Measurements from ENCODE around the gene MXD4.
"Not testable (repeated sequence)": the region's sequence is repeated elsewhere in the genome, so short reads cannot be mapped to it uniquely, and the experiment has no call there.

MXD4 gene

DNA sequence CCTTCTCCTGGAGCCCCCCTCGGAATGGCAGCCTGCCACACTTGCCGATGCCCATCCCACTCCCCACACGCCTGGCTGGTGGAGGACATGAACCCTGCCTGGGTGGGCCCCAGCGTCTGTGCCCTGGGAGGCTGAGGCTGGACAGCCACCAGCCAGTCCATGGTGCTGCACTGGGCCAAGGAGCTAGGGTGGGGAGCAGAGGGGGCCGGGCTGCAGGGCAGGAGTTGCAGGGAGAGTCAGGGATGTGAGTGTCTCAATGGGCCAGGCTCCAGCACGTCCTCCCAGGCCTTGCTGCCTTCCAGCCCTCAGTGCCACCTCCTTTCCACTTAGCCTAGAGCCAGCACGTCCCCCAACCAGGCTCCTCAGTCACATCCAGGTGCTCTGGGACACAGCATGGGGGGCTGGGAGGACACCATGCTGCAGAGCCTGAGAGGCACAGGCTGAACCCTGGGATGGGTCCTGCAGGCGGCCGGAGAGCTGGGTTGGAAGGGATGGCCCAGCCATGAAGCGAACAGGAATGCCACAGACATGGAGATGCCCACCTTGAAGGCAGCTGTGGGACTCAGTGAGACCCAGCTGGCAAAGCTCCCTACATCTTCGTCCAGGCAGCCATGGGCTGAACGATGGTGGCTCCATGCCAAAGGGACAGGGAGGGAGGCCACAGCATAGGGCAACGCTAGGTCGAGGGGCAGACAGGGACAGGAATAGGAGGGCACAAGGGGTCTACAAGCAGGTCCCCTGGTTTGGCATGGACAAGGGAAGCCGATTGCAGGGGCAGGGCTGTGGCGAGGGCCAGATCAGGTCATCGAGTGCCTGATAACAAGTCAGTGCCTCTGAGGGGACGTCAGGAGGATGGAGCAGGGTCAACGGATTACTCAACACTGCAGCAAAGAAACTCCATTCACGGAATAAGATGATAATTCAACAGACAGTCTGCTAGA is 30.1 kb upstream of the MXD4 start:
- DNase-seq = no peak

DNA sequence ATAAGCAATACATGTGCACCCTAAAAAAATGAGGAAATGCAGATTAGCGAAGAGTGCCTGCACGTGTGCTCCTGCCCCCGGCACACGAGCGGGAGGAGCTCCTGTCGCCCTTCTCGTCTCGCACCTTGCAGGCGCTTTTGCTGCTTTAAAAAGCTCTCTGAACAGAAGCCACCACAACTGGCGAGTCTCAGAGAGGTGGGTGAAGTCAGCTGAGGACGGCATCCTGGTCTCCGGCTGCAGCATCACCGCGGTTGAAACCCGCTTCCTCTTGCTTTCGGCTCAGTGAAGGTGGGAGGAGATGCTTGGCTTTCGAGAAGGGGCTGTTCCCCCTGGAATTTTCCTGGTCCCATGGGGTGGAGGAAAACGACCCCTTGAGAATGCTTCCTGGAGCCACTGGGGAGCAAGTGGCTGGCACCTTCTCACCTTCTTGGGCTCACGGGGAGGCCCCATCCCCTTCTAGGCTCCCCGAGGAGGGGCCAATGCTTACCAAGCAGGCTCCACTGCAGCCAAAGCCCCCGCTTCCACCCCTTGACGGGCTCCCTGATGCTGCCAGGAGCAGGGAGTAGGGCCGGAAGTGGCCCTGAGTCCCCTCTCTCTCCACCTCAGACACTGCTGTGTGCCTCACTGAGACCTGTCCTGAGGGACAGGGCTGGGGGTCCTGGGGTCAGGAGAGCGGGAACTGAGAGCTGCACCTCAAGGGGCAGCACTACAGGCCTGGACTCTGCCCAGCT is 29.2 kb upstream of the MXD4 start:
- peak; percentile 53 for DNase-seq

DNA sequence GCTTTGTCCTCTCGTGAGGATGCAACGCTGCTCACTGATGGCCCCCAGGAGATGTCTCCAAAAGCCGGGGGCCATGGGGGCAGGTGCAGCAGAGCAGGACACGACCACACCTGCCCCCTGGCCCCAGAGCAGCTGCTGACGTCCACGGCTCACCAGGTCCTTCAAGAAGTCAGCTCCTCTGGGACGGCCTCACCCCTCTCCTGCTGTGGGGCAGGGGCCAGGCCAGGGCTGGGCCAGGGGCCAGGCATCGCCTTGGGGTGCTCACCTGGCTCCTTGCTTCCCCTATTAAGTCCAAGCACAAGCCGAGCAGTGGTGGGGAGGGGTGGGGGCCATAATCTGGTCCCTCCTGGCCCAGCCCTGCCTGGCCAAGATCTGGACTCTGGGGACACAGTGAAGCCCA is 28.6 kb upstream of the MXD4 start:
- DNase-seq = no peak

DNA sequence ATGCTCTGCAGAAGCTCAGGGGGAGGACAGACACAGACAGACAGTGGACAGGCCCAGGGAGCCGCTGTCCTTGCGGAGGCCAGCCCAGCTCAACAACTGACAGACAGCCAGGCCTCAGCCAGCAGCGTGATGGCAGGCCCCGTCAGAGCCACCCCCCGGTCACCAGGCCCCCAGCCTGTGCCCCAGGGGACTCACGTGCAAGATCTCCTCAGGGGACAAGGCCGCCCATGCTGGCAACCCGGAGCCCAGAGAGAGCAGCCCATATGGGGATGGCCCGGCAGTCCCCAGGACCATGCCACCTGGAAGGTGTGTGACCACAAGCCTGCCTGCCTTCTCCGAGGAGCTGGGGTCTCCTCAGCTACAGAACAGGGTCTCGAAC is 28.0 kb upstream of the MXD4 start:
- no peak for DNase-seq

- DNase-seq = no peak
Observed at GRCh38 chr4:2289311-2289954, 27.5 kb upstream of the MXD4 start.

GRCh38 chr4:2288051-2288541 is 26.2 kb upstream of the MXD4 start:
- no peak for DNase-seq

DNA sequence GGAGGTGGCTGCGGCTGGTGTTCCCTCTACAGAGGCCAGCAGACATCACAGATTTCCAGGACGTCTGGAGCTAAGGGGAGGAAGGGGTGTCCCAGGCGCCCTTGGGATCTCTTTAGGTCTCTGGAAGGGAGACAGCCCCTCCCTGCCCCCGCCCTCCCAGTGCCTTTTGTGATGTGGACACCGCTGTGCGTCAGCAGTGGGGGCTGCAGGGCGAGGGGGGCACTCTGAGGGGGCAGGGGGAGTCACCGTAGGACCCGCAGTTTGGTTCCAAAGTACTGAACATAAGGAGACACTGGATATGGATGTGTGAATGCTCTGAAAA is 25.6 kb upstream of the MXD4 start:
- DNase-seq = no peak

- DNase-seq = no peak
Observed at GRCh38 chr4:2286904-2287593, 25.1 kb upstream of the MXD4 start.

DNA sequence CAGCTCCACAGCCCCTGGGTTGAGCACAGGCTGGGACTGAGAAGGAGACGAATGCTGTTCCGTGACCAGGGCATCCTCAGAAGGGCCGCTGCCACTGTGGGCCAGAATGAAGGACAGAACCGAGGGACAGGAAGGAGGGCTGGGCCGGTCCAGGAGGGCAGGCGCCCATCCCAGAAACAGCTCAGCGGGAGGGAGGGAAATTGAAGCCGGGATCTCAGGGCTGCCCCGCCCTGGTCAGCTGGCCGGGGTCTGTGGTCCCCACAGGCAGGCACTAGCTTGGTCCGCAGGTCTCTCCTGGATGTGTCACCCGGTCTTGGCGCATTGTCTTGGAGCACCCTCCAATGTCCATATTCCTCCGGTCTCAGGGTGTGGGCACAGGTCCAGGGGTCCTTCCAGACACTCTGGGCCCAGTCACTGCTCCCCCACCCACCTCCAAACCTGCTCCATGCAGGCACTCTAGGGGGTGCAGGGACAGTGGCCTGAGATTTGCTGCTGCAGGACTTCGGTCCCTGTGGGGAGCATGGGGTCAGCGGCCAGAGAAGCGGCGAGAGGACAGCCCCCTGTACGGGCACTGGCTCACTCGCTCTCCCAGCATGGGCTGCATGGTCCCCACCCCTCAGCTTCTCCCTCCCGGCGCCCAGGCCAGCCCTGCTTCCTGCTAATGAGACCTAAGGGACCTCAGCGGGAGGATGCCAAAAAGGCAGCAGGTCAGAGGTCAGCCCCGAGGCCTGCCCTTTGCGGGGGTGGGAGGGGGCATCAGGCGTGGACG is 23.9 kb upstream of the MXD4 start:
- DNase-seq = no peak

- DNase-seq = no peak
Observed at GRCh38 chr4:2284934-2285612, 23.2 kb upstream of the MXD4 start.

GRCh38 chr4:2284161-2284933 is 22.4 kb upstream of the MXD4 start:
- no peak for DNase-seq

DNA sequence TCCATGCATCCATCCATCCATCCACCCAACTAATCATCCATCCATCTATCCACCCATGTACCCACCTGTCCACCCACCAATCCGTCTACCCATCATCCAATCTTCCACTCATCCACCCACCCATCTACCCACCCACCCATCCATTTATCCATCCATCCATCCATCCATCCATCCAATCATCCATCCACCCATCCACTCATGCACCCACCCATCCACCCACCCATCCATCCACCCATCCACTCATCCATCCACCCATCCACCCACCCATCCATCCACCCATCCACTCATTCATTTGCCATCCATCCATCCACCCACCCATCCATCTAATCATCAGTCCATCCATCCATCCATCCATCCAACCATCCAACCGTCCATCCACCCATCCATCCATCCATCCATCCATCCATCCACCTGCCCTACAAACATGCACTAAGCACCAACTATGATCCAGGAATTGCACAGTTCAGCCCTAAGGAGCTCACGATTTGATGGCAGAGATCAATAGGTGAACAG is 21.3 kb upstream of the MXD4 start:
- no peak for DNase-seq

- DNase-seq = peak; percentile 81
Observed at GRCh38 chr4:2281575-2282343, 19.9 kb upstream of the MXD4 start.

DNA sequence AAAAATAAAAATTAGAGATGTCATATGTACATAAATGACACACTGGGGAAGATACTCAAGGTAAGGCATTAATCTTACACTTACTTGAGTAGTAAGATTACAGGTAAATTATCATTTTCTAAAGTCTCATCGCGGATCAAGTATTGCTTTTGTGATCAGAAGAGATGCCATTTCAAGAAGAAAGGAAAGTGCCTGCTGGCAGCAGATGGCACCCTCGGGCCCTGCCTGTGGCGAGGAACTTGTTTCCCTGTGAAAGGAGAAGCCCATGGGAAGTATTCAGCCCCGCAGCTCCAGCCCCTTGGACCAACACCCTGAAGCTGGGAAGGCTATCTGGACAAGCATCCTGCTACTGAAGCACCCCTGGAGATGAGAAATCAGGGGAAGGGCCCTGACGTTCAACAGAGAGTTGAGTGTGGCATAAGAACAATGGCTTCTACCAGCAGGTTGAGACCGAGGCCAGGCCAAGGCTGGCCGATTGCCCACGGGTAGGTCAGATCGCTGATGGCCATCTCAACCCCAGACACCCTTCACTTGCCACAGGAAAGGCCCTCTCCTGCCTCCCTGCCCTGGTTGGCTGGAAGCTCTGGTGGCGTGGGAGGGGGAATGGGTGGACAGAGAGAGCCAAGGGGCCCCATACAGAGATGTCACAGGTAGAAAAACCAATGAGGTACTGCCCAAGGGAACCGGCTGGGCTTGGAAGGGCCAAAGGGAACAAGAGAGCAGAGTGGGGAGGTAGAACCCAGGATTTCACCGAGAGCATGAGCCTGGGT is 18.8 kb upstream of the MXD4 start:
- no peak for DNase-seq

DNA sequence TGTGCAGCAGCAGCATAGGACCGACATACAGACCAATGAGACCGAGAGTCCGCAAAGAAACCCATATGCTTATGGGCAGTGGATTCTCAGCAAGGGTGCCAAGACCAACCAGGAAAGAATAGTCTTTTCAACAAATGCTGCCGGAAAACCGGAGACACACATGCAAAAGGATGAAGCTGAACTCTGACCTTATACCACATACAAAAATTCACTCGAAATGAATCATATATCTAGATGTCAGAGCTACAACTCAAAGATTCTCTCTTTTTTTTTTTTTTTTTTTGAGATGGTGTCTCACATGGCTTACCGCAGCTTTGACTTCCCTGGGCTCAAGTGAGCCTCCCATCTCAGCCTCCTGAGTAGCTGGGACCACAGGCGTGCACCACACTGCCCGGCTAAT is 16.0 kb upstream of the MXD4 start:
- DNase-seq = no peak

GRCh38 chr4:2276581-2277325 is 14.8 kb upstream of the MXD4 start:
- DNase-seq = no peak

- no peak for DNase-seq
Observed at GRCh38 chr4:2275546-2276251, 13.8 kb upstream of the MXD4 start.

- not testable (repeated sequence) for DNase-seq
Observed at GRCh38 chr4:2275044-2275397, 13.1 kb upstream of the MXD4 start.
